ENCODE measurements around the gene TM4SF5.

- no peak for TF ChIP-seq CTCF (IDR thresholded peaks at IDR 0.05; ENCODE audit: insufficient read depth, low read length, poor library complexity, severe bottlenecking)
- no peak for TF ChIP-seq EZH2phosphoT487 (conservative IDR thresholded peaks at IDR 0.05; ENCODE audit: low read length)
Observed at GRCh38 chr17:4766723-4767122, 5.0 kb upstream of the TM4SF5 start.
